Type B pancreatic cell (in vitro differentiated cells): ENCODE results near the gene OR51B6. TPM values are rescaled to one million over a fixed set of nuclear protein-coding genes. Genes with fewer than 3 reads are reported as not detected.

Experiments
- DNase-seq: peaks from one replicate; pipeline ENCODE4 v3.0.0; 2021; ENCODE audit warnings: mixed read lengths; ENCODE audit not compliant: unreplicated experiment; ENCODE audit errors: extremely low spot score
- H3K27ac Mint-ChIP-seq: 2 replicates; pipeline ENCODE4 v1.8.0; 2021; ENCODE audit warnings: mild to moderate bottlenecking, mixed read lengths
- H3K27me3 Mint-ChIP-seq: 2 replicates; pipeline ENCODE4 v1.8.0; 2021; ENCODE audit warnings: mixed read lengths
- H3K36me3 Mint-ChIP-seq: 2 replicates; pipeline ENCODE4 v1.8.0; 2021; ENCODE audit warnings: mixed read lengths
- H3K4me1 Mint-ChIP-seq: one replicate; pipeline ENCODE4 v1.8.0; 2021; ENCODE audit warnings: mixed read lengths; ENCODE audit not compliant: unreplicated experiment
- H3K4me3 Mint-ChIP-seq: 2 replicates; pipeline ENCODE4 v1.8.0; 2021; ENCODE audit warnings: mild to moderate bottlenecking, mixed read lengths
- H3K9me3 Mint-ChIP-seq: 2 replicates; pipeline ENCODE4 v1.8.0; 2021; ENCODE audit warnings: mixed read lengths
- total RNA-seq: library from RNA; stranded (reverse); gene quantifications from 2 replicates; pipeline ENCODE4 v1.2.1, GENCODE V29; 2021; ENCODE audit warnings: low replicate concordance
- TF ChIP-seq, protein P1 (sequence below): fragments of 200-600 bp; sonication (generic); conservative IDR thresholded peaks from 2 replicates; pipeline ENCODE4 v1.5.0; 2021; ENCODE audit warnings: antibody characterized with exemption, mild to moderate bottlenecking

Gene OR51B6
- total RNA-seq, 1 donor from 2014 or later: not detected

- no peaks in the 10 kb centered on the region for H3K36me3 Mint-ChIP-seq
Measured at GRCh38 chr11:5390210-5390609, 38.9 kb downstream of the OR51B6 start.

GRCh38 chr11:5394091-5394490 lies 42.8 kb downstream of the OR51B6 start:
- H3K4me3 Mint-ChIP-seq: no peak overlapping the region
- H3K27me3 Mint-ChIP-seq: peaks cover 5% of the 10 kb centered on the region
- DNase-seq: no peak
- no peaks in the 10 kb centered on the region for H3K4me1 Mint-ChIP-seq
- H3K9me3 Mint-ChIP-seq: no peaks in the 10 kb centered on the region
- H3K36me3 Mint-ChIP-seq: no peaks in the 10 kb centered on the region
- TF ChIP-seq, protein P1, sequence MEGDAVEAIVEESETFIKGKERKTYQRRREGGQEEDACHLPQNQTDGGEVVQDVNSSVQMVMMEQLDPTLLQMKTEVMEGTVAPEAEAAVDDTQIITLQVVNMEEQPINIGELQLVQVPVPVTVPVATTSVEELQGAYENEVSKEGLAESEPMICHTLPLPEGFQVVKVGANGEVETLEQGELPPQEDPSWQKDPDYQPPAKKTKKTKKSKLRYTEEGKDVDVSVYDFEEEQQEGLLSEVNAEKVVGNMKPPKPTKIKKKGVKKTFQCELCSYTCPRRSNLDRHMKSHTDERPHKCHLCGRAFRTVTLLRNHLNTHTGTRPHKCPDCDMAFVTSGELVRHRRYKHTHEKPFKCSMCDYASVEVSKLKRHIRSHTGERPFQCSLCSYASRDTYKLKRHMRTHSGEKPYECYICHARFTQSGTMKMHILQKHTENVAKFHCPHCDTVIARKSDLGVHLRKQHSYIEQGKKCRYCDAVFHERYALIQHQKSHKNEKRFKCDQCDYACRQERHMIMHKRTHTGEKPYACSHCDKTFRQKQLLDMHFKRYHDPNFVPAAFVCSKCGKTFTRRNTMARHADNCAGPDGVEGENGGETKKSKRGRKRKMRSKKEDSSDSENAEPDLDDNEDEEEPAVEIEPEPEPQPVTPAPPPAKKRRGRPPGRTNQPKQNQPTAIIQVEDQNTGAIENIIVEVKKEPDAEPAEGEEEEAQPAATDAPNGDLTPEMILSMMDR: no peak
- no peak overlapping the region for H3K27ac Mint-ChIP-seq

More at GRCh38 chr11:5390210-5390609, 38.9 kb downstream of the OR51B6 start:
- Mint-ChIP-seq H3K4me3 (no peak overlapping the region), H3K27me3 (no peaks in the 10 kb centered on the region), H3K4me1 (no peaks in the 10 kb centered on the region), H3K27ac (no peak overlapping the region), H3K9me3 (no peaks in the 10 kb centered on the region)
- TF ChIP-seq, protein P1: no peak
- DNase-seq: no peak

GRCh38 chr11:5398936-5399335 lies 47.6 kb downstream of the OR51B6 start:
- peaks cover 10% of the 10 kb centered on the region for H3K9me3 Mint-ChIP-seq

More at GRCh38 chr11:5398936-5399335, 47.6 kb downstream of the OR51B6 start:
- H3K27ac Mint-ChIP-seq: no peak overlapping the region
- no peaks in the 10 kb centered on the region for H3K36me3 Mint-ChIP-seq
- TF ChIP-seq, protein P1: no peak
- no peak overlapping the region for H3K4me3 Mint-ChIP-seq
- no peak for DNase-seq
- H3K27me3 Mint-ChIP-seq: peaks cover 5% of the 10 kb centered on the region
- no peaks in the 10 kb centered on the region for H3K4me1 Mint-ChIP-seq

Other genes with a start within 250 kb of the OR51B6 start
- not detected in 2 replicates for gene OR52A5, start 213.2 kb upstream of the OR51B6 start, total RNA-seq
- gene OR52A1, start 196.8 kb upstream of the OR51B6 start, total RNA-seq: not detected in 2 replicates
- gene OR51V1, start 150.8 kb upstream of the OR51B6 start, total RNA-seq: not detected in 2 replicates
- not detected in 2 replicates for gene HBB, start 124.4 kb upstream of the OR51B6 start, total RNA-seq
- gene HBD, start 117.0 kb upstream of the OR51B6 start, total RNA-seq: 0.79 TPM in 1 of 2 replicates, not detected in the other
- gene HBG1, start 101.7 kb upstream of the OR51B6 start, total RNA-seq: not detected in 2 replicates
- not detected in 2 replicates for gene HBG2, start 96.7 kb upstream of the OR51B6 start, total RNA-seq
- 1.3 TPM in 1 of 2 replicates, not detected in the other for gene HBE1, start 81.6 kb upstream of the OR51B6 start, total RNA-seq
- not detected in 2 replicates for gene OR51B4, start 49.6 kb upstream of the OR51B6 start, total RNA-seq
- not detected in 2 replicates for gene OR51B2, start 27.2 kb upstream of the OR51B6 start, total RNA-seq
- not detected in 2 replicates for gene OR51B5, start 8.0 kb upstream of the OR51B6 start, total RNA-seq
- not detected in 2 replicates for gene OR51M1, start 32.3 kb downstream of the OR51B6 start, total RNA-seq
- gene OR51Q1, start 70.6 kb downstream of the OR51B6 start, total RNA-seq: not detected in 2 replicates
- gene OR51I1, start 90.0 kb downstream of the OR51B6 start, total RNA-seq: not detected in 2 replicates
- gene OR51I2, start 97.8 kb downstream of the OR51B6 start, total RNA-seq: not detected in 2 replicates
- not detected in 2 replicates for gene OR52D1, start 137.2 kb downstream of the OR51B6 start, total RNA-seq
- not detected in 2 replicates for gene UBQLN3, start 158.4 kb downstream of the OR51B6 start, total RNA-seq
- gene UBQLNL, start 165.2 kb downstream of the OR51B6 start, total RNA-seq: 0.19 and 0.39 TPM in 2 replicates
- gene OR52H1, start 197.0 kb downstream of the OR51B6 start, total RNA-seq: not detected in 2 replicates
- not detected in 2 replicates for gene OR52B6, start 229.4 kb downstream of the OR51B6 start, total RNA-seq
- gene TRIM6, start 245.1 kb downstream of the OR51B6 start, total RNA-seq: 7.5 and 8.7 TPM in 2 replicates